NCI-H526 treated with DMSO at 0.1 percent for 48 hours (cell line): ENCODE data around the gene GH2.

Experiments
- DNase-seq: peaks from one replicate; lab custom pipeline; 2025; lab: John Stamatoyannopoulos, UW

Gene GH2

DNA sequence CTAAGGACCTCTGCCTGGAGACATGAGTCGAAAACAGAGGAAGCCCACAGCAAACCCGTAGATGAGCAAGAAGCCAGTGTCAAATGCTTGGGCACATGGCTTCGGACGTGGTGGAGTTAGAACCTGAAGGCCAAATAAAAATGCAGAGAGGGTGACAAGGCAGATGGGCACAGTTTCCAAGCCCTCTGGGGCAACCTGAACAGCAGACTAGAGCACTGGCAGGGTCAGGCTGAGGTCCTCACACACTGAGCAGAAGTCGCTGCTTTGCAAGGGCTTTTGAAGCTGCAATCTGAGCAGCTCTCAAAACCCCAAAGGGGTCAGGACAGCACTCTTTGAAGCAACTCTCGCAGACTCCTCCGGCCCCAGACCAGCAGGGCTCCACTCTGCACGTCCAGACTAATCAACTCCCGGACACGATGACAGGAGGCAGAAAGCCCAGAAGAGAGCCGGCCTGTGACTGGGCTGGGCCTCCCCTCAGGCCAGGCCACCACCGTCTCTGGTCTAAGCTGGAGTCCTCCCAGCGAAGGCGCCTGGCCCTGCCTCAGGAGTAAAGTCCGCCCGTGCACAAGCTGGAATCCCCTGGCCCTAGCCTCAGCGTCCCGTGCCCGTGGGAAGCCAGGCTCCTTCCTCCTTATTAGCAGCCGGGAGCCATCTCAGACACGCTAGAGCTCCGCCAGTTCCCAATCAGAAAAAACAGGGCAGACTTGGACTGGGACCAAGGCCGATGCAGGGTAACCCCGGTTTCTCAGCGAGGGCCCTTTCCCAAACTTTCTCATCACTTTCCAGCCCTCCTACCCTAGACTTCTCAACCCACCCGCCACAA, 40.2 kb downstream of the GH2 start:
- DNase-seq = no peak

DNA sequence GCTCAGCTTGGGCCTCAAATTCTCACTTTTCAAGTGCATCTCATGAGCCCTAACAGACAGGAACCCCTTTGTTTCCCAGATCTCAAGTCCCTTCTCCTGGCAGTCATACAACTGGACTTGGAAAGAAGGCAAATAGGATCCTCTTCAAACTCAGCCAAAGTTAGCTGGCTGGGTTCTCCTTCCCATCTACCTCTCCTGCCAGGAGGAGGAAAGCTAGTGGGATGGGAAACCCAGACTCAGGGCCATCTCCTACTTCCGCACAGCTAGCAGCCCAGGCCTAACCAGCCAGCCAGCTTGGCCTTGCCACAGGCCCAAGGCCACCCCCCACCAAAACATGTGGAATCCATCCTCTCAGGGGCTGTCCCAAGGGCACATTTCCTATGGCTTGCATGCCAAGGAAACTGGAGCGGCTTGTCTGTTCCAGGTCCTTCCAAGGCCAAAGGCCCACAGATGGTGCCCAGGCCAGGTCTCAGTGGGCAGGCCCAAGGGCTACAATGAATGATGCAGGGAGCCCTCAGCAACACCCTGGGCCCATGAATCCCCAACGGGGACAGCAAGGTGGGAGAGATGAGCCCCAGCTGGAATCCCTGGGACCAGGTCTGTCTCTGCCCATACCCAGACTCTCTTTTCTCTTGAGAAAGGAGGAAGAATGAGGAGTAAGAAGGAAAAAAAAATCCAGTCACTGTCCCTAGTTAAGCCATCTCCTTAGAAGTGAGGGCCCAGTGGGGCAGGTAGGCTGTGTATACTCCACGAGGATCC, 41.0 kb downstream of the GH2 start:
- no peak for DNase-seq

DNA sequence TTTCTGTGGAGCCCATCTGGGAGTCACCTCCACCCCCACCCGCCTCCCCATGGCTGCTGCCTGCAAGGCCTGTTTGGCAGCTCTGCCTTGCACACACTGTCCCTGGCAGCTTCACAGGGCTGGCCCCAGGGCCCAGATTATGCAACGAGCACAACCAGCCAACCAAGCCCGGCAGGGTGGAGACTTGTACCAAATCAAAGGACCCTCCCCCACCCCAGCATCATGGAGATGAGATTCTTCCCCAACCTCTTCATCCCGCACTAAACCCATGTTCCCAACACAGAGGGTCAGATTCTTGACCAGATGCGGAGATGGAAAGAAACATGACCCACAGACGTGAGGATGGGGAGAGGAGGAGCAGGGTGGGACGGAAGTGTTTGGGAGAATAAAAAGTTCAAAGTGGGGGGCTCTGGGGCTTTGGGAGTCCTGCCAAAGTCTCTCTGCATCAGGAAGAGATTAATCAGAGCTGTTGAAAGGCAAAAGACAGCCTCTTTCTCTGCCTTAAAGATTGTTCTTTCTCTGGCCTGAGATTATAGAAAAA, 43.0 kb downstream of the GH2 start:
- DNase-seq = no peak

DNA sequence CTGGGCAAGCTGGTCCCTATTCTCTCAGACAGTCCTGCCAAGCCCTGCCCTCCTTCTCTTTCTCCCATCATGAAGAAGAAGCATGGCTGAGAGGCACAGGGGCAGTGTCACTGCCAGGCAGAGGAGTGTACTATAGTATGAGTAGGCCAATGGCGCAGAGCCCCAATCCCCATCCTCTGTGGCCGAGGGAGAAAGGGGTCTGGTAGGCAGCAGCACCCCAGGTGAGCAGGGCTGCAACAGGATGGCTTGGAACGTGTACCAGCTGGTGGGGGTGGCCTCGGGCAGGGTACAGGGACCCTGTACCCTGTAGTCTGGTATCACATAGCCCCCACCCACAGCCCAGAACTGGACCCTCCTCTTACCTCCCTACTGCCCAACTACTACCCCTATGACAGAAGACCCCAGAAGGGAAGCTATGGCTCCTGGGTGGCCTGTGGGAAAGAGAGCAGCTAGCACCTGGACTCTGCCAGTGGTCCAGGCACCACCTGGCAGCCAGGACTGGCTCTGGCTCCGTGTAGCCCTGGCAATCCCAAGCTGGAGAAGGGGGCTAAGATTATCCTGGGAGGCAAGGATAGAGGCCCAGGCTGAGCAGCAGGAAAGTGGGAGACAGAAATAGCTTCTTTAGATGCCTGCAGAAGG, 43.7 kb downstream of the GH2 start:
- DNase-seq = no peak

DNA sequence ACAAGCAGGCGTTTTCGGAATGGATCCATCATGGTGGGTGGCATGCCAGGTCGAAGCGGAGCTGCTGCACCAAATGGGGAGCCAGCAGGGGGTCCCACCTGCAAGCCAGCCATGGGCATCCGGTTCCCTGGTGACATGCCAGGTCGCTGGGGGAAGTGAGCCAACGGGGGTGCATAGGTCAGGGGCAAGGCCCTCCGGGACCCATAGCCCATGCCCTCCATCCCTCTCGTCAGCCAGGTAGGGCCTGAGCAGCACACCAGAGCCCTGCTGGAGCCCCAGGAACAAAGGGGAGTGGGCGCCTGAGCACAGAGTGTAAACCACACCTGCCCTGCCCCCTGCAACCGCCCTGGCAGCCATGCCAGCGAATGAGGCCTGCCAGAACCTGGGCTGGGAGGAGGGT, 44.3 kb downstream of the GH2 start:
- DNase-seq = no peak

DNA sequence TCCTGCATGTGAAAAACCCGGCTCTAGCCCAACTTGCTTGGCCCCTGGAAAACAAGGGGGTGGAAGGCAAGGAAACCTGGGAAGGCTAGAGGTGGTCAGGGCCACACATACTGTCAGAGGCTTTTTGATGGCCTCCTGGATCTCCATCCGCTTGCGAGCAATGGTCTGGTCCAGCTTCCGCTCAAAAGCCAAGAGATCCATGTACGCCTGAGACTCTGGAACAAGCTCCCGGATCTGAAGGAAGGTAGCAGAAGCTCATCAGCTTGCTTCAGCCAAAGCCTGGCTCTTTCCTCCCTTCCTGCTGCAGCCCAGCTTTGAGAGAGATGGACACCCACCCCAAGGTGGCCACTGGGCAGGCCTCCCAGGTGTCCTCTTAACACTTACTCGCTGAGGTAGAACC, 44.9 kb downstream of the GH2 start:
- no peak for DNase-seq

DNA sequence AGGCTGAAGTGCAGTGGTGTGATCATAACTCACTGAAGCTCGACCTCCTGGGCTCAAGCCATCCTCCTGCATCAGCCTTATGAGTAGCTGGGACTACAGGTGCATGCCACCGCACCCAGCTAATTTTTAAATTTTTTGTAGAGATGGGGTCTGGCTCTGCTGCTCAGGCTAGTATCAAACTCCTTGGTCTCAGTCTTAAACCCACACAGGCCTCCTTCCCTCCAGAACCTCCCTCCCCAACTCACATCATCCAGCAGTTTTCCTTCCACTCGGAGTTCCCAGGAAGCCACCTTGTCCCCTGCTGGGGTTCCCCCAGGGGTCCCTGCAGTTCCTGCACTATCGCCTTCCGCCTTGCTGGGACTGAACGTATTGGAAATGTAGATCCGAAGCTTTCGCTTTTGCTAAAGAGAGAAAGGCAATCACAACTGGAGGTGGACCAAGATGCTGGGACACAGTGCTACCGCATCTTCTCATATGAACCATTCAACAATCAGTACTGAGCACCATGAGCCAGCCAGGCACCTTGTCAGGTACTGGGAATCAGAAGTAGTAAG, 46.5 kb downstream of the GH2 start:
- DNase-seq = no peak

DNA sequence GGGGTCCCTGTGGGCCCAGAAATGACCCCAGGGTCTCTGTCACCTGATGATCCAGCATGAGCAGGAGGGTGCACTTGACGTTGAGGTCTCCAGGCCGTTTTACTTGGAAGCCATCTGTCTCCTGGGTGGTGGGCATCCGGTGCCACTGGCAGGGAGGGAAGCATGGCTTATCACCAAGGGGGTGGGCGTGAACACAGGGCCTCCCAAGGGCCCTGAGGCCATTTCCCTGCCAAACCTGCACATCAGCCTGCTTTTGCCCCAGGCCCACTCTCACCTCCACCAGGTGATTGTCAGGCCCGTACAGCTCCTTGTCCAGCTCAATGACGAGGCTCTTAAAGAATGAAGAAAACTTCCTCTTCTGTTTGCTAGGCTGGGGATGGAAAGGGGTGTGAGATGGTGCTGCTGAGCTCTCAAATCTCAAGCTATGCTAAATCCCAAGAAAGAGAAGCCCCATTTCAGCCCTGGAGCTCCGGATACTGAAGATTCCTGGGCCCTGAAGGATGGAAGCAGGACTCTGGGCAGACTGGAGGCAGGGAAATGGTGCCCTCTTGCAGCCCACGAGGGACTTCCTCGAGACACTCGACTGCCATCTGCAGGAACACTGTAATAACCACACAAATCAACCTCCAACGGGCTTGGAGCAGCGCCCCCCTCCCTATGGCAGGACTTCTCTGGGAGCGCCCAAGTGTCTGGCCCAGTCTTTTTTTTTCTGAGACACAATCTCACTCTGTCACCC, 47.1 kb downstream of the GH2 start:
- peak; percentile 64 for DNase-seq

DNA sequence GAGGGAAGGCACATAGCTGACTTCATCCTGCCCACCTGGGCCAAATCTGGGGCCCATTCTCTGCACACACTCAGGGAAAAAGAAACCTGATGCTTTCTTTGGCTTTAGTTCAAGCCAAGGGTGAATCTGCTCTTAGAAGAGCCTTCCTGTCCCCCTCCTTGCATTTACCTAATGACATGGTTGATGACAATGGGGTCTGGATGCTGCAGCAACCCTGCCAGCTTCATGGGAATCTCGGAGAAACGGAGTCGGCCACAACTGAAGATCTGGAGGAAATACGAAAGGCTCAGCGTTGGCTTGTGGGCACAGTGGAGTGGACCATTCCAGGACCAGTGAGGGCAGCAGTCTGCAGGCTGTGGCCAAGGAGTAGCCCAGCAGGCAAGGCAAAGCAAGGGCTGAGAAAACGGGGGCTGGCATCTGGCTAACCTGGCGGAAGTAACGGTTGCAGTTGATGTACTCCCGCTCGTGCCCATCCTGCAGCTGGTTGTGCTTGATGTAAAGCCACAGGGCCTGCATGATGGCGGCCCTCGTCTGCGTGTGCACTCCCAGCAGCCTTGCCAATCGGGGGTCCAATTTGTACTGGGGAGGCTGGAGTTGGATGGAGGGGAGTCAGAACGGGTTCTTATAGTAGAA, 47.9 kb downstream of the GH2 start:
- no peak for DNase-seq

DNA sequence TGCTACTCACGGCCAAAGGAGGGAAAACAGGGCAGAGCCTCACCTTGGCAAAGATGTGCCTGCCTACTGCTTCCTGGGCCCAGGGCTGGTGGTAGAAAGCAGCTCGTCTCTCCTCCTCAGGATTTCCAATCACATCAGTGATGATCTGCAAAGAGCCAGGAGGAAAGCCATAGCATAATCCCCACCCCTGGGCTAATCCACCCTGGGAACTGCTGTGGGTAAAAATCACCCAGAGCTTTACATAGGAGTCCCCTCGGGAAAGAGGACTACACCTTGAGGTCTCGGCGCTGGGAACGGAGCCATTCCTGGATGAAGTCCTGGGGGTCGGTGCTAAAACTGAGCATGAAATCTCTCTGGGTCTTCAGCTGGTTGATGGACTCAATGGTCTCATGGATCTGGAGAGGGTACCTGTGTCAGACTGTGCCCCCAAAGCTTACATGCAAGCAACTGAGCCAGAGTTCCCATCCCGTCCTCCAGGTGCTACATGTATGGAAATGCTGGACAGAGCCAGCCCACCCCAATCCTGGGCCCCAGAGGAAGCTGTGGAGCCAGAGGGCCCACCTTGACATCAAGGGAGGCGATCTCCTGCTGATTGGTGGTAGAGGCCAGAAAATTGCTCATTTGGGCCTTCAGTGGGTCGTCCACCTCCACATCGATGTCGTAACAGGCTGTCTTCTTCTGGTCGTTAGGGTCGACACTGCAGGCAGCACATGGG, 48.6 kb downstream of the GH2 start:
- no peak for DNase-seq

DNA sequence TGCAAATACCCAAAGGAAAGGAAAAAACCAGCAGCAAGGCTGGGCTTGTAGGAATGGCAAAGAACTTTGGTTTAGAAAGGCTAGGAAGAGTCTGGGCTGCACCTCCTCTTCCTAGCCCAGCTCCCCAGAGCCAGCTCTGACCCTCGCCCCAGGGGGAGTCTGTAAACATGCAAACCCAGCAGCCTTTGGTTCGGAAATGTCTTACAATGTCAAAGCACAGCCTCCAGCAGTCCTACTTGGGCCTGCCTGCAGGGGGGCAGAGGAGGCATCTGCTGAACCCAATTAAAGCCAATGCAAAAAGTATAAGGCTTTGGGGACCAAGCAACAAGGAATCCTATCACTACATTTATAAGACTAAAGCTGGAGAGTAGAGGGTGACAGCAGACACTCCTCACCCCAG, 49.3 kb downstream of the GH2 start:
- DNase-seq = no peak

DNA sequence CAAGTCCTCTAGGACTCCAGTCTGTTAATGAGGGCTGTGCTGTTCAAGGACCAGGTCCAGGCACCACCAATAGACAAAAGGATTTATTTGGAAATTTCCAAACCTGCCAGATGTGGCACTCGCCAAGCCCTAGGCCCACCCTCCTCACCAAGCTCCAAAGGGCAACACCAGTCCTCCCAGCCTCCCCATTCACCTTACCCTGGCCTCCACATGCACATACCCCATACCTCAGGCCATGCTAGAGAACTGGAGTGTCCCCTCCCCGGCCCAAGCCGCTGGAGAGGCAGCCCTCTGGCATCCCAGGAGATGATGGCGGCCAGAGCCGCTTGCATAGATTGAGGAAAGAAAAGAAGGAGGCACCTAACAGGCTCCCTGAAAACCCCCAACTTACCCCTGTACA, 49.7 kb downstream of the GH2 start:
- no peak for DNase-seq

DNA sequence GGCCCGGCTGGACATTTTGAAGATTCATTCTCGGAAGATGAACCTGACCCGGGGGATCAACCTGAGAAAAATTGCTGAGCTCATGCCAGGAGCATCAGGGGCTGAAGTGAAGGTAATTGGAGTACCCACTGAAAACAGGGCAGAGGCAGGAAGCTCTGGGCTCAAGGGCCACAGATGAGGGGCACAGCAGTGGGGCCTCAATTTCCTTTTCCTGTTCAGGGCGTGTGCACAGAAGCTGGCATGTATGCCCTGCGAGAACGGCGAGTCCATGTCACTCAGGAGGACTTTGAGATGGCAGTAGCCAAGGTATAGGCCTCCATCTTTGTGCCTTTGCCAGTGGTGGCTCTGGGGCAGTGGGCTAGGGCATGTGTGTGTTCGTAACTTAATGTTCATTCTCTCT, 50.2 kb downstream of the GH2 start:
- no peak for DNase-seq

DNA sequence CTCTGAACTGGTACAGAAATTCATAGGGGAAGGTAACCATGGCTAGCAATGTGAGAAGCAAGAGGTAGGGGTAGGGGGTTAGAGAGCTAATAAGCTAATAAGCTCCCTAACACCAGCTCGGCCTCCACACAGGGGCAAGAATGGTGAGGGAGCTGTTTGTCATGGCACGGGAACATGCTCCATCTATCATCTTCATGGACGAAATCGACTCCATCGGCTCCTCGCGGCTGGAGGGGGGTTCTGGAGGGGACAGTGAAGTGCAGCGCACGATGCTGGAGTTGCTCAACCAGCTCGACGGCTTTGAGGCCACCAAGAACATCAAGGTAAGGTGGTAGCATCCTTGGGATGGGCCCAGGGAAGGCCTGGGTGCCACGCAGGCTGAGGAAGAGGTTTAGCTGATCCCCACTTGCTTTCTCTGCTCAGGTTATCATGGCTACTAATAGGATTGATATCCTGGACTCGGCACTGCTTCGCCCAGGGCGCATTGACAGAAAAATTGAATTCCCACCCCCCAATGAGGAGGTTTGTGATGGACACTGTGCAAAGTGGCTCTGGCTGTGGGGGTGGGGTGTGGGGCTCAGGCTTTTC, 50.7 kb downstream of the GH2 start:
- no peak for DNase-seq

DNA sequence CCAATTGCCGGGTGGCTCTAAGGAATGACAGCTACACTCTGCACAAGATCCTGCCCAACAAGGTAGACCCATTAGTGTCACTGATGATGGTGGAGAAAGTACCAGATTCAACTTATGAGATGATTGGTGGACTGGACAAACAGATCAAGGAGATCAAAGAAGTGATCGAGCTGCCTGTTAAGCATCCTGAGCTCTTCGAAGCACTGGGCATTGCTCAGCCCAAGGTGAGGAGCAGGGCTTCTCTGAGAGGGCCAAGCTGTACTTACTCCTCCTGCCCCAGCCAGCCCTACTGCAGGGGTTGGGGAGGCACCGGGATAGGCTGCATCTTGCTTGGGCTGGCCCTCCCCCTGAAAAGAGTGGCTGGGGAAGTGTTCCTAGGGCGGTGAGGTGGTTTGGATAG, 51.5 kb downstream of the GH2 start:
- no peak for DNase-seq
